Measurements from ENCODE around the gene RGS8. TPM values are rescaled to one million over a fixed set of nuclear protein-coding genes. Genes with fewer than 3 reads are reported as not detected.

Gene RGS8
- total RNA-seq, 3 donors from 2014 or later, result not detected

GRCh38 chr1:182644886-182645285 lies 39.5 kb downstream of the RGS8 start:
- intact Hi-C loops (cut with DNase I, micrococcal nuclease), result no loop called here
- Histone ChIP-seq H3K4me1 (ENCODE audit: low read depth) (no peaks in the 10 kb centered on the region), H3K36me3 (ENCODE audit: low read depth) (no peaks in the 10 kb centered on the region), H3K9me3 (no peaks in the 10 kb centered on the region), H3K4me3 (no peak overlapping the region)
- TF ChIP-seq, protein P1, sequence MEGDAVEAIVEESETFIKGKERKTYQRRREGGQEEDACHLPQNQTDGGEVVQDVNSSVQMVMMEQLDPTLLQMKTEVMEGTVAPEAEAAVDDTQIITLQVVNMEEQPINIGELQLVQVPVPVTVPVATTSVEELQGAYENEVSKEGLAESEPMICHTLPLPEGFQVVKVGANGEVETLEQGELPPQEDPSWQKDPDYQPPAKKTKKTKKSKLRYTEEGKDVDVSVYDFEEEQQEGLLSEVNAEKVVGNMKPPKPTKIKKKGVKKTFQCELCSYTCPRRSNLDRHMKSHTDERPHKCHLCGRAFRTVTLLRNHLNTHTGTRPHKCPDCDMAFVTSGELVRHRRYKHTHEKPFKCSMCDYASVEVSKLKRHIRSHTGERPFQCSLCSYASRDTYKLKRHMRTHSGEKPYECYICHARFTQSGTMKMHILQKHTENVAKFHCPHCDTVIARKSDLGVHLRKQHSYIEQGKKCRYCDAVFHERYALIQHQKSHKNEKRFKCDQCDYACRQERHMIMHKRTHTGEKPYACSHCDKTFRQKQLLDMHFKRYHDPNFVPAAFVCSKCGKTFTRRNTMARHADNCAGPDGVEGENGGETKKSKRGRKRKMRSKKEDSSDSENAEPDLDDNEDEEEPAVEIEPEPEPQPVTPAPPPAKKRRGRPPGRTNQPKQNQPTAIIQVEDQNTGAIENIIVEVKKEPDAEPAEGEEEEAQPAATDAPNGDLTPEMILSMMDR (IDR thresholded peaks at IDR 0.05), result no peak
- DNase-seq (no peak), ATAC-seq (no peak)

DNA sequence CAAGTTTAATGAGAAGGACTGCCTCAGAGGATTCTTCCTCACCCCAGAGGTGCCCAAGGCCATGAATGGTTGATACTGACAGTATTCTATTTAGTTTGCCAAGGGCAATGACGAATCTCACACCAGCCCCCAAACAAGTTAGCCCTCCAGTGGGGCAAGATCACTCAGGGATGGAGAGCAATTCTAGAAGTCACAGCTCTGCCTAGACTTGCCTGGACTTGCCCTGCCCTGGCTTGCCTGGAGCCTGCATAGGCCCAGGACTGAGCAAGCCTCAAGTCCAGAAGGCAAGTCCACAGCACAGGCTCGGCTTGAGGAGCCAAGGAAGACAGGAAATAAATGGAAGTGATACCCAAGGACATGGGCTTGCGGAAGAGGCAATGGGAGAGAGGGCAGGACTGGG lies 40.7 kb downstream of the RGS8 start:
- no peaks in the 10 kb centered on the region for H3K36me3 ChIP-seq (ENCODE audit: low read depth)
- DNase-seq (no peak), ATAC-seq (no peak)
- no peaks in the 10 kb centered on the region for H3K9me3 ChIP-seq
- no peak overlapping the region for H3K4me3 ChIP-seq
- TF ChIP-seq, protein P1 (IDR thresholded peaks at IDR 0.05), result no peak
- H3K4me1 ChIP-seq (ENCODE audit: low read depth), result no peaks in the 10 kb centered on the region
- intact Hi-C loops (cut with DNase I, micrococcal nuclease), result no loop called here

GRCh38 chr1:182642461-182642860 lies 41.9 kb downstream of the RGS8 start:
- Histone ChIP-seq H3K4me1 (ENCODE audit: low read depth) (no peaks in the 10 kb centered on the region), H3K9me3 (no peaks in the 10 kb centered on the region), H3K36me3 (ENCODE audit: low read depth) (no peaks in the 10 kb centered on the region), H3K4me3 (no peak overlapping the region)
- ATAC-seq (no peak), DNase-seq (no peak)
- intact Hi-C loops (cut with DNase I, micrococcal nuclease), result no loop called here
- TF ChIP-seq, protein P1 (IDR thresholded peaks at IDR 0.05), result no peak

GRCh38 chr1:182641561-182641960 lies 42.8 kb downstream of the RGS8 start:
- TF ChIP-seq, protein P1 (IDR thresholded peaks at IDR 0.05), result no peak
- Histone ChIP-seq H3K36me3 (ENCODE audit: low read depth) (no peaks in the 10 kb centered on the region), H3K4me1 (ENCODE audit: low read depth) (no peaks in the 10 kb centered on the region), H3K4me3 (no peak overlapping the region), H3K9me3 (no peaks in the 10 kb centered on the region)
- intact Hi-C loops (cut with DNase I, micrococcal nuclease), result no loop called here
- ATAC-seq, result no peak
- no peak for DNase-seq

GRCh38 chr1:182639330-182639729 lies 45.1 kb downstream of the RGS8 start:
- intact Hi-C loops (cut with DNase I, micrococcal nuclease), result no loop called here
- no peak for DNase-seq
- TF ChIP-seq, protein P1 (IDR thresholded peaks at IDR 0.05), result no peak
- no peak for ATAC-seq
- no peak overlapping the region for H3K4me3 ChIP-seq
- no peaks in the 10 kb centered on the region for H3K9me3 ChIP-seq
- no peaks in the 10 kb centered on the region for H3K36me3 ChIP-seq (ENCODE audit: low read depth)
- no peaks in the 10 kb centered on the region for H3K4me1 ChIP-seq (ENCODE audit: low read depth)

GRCh38 chr1:182637769-182638168 lies 46.6 kb downstream of the RGS8 start:
- ATAC-seq (no peak), DNase-seq (no peak)
- H3K4me1 ChIP-seq (ENCODE audit: low read depth), result no peaks in the 10 kb centered on the region
- H3K4me3 ChIP-seq, result no peak overlapping the region
- TF ChIP-seq, protein P1 (IDR thresholded peaks at IDR 0.05), result no peak
- no peaks in the 10 kb centered on the region for H3K36me3 ChIP-seq (ENCODE audit: low read depth)
- H3K9me3 ChIP-seq, result no peaks in the 10 kb centered on the region
- intact Hi-C loops (cut with DNase I, micrococcal nuclease), result no loop called here
